Osteoblast (primary cell): Measurements from ENCODE around the gene LRRC46. TPM values are rescaled to one million over a fixed set of nuclear protein-coding genes. Genes with fewer than 3 reads are reported as not detected.

Experiments used
- DNase-seq: peaks from one replicate; pipeline ENCODE4 v3.0.0; 2011; ENCODE audit warnings: low spot score, mixed read lengths; ENCODE audit not compliant: insufficient read length; ENCODE audit errors: missing footprints
- H2AFZ ChIP-seq: 2 replicates; pipeline ENCODE4 v1.6.0; 2011; ENCODE audit warnings: mild to moderate bottlenecking, low read length
- H3K27ac ChIP-seq: 2 replicates; pipeline ENCODE4 v1.5.1; 2011; ENCODE audit warnings: mild to moderate bottlenecking, low read depth, low read length, moderate library complexity
- H3K27me3 ChIP-seq: 2 replicates; pipeline ENCODE4 v1.6.0; 2012; ENCODE audit warnings: mild to moderate bottlenecking, control low read depth, inconsistent platforms, low read length, moderate library complexity; ENCODE audit not compliant: insufficient read depth
- H3K36me3 ChIP-seq: 2 replicates; pipeline ENCODE4 v1.5.1; 2011; ENCODE audit warnings: mild to moderate bottlenecking, low read length, control low read depth, moderate library complexity; ENCODE audit not compliant: insufficient read depth
- H3K4me1 ChIP-seq: 2 replicates; pipeline ENCODE4 v1.5.1; 2011; ENCODE audit warnings: mild to moderate bottlenecking, low read length, control low read depth, moderate library complexity; ENCODE audit not compliant: insufficient read depth
- H3K4me2 ChIP-seq: 2 replicates; pipeline ENCODE4 v1.6.0; 2011; ENCODE audit warnings: mild to moderate bottlenecking, low read length; ENCODE audit not compliant: insufficient read depth
- H3K4me3 ChIP-seq: fragments of 200-600 bp; sonication (generic); 3 replicates; pipeline ENCODE4 v1.5.1; 2012; ENCODE audit warnings: mild to moderate bottlenecking, low read length, inconsistent platforms; ENCODE audit not compliant: insufficient read depth
- H3K79me2 ChIP-seq: 2 replicates; pipeline ENCODE4 v1.6.0; 2012; ENCODE audit warnings: mild to moderate bottlenecking, low read length, control low read depth, inconsistent platforms; ENCODE audit not compliant: insufficient read depth
- H3K9me3 ChIP-seq: 2 replicates; pipeline ENCODE4 v1.5.1; 2011; ENCODE audit warnings: low read depth, low read length, control low read depth
- H4K20me1 ChIP-seq: 2 replicates; pipeline ENCODE4 v1.6.0; 2012; ENCODE audit warnings: mild to moderate bottlenecking, low read length, control low read depth; ENCODE audit not compliant: insufficient read depth
- total RNA-seq: library from RNA; depleted of rRNA; stranded (reverse); fragments of >200 nt; gene quantifications from 2 replicates; pipeline ENCODE4 v1.2.3, GENCODE V29; 2012
- TF ChIP-seq, protein P1 (sequence below): IDR thresholded peaks from 2 replicates; pipeline ENCODE4 v1.5.1; 2011; ENCODE audit warnings: mild to moderate bottlenecking, low read depth, low read length, moderate library complexity; ENCODE audit errors: extremely low read depth

Gene LRRC46
- total RNA-seq, 1 donor, result not detected

DNA sequence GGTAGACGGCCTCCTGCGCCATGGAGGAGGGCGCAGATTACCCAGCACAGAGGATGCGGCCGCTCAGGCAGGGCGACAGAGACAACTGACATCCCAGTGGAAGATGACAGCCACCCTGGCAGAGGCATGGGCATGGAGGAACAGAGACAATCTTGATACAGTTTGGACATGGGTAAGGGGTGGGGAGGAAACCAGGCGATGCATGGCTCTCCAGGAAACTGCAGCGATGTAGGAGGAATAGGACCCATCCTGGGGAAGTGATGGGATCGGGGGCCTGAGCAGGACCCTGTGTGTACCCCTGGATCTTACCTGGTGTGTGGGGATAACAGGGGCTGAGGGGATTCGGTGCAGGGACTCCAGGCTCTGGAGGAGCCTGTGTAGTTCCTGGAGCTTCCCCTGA, 14.5 kb upstream of the LRRC46 start:
- Histone ChIP-seq H3K79me2 (no peaks in the 10 kb centered on the region), H3K4me3 (no peak overlapping the region), H2AFZ (no peak overlapping the region), H3K36me3 (peaks cover 7% of the 10 kb centered on the region), H4K20me1 (peaks cover 3% of the 10 kb centered on the region), H3K27ac (no peak overlapping the region), H3K4me2 (no peak overlapping the region), H3K4me1 (peaks cover 14% of the 10 kb centered on the region), H3K27me3 (no peaks in the 10 kb centered on the region), H3K9me3 (no peaks in the 10 kb centered on the region)
- DNase-seq, result peak; percentile 51
- TF ChIP-seq, protein P1, sequence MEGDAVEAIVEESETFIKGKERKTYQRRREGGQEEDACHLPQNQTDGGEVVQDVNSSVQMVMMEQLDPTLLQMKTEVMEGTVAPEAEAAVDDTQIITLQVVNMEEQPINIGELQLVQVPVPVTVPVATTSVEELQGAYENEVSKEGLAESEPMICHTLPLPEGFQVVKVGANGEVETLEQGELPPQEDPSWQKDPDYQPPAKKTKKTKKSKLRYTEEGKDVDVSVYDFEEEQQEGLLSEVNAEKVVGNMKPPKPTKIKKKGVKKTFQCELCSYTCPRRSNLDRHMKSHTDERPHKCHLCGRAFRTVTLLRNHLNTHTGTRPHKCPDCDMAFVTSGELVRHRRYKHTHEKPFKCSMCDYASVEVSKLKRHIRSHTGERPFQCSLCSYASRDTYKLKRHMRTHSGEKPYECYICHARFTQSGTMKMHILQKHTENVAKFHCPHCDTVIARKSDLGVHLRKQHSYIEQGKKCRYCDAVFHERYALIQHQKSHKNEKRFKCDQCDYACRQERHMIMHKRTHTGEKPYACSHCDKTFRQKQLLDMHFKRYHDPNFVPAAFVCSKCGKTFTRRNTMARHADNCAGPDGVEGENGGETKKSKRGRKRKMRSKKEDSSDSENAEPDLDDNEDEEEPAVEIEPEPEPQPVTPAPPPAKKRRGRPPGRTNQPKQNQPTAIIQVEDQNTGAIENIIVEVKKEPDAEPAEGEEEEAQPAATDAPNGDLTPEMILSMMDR, result no peak

DNA sequence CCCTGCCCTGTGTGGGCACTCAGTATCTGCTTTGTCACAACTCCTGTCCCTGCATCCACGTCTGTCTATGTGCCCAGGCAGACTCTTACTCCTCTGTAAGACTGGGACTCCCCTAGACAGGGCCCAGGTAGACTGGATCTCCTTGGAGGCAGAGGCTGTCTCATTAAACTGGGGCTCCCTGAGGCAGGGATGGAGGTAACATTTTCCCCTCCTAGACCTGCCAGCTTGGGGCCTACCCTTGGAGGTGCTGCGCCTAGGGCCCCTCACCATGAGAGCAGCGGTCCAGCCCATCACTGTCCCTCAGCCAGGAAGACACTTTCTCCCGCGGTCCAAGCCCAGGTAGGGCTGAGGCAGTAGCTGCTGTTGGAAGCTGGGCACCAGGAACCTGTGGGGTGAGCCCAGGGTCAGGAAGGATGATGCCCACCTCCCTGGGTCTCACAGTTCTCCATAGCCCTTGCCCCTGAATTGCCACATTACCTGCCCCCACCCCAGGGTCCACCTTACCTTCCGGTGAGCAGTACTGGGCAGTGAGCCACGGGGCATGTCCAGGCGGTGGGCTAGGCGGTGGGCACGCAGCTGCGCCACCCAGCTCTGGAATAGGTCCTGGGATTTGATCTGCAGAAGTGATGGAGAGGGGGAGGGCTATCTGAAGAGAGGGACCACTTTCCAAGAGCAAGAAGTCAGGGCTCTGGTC, 13.3 kb upstream of the LRRC46 start:
- peaks cover 4% of the 10 kb centered on the region for H3K36me3 ChIP-seq
- no peak overlapping the region for H3K4me2 ChIP-seq
- H4K20me1 ChIP-seq, result no peaks in the 10 kb centered on the region
- TF ChIP-seq, protein P1, result no peak
- no peaks in the 10 kb centered on the region for H3K9me3 ChIP-seq
- no peaks in the 10 kb centered on the region for H3K79me2 ChIP-seq
- no peak for DNase-seq
- no peak overlapping the region for H3K4me3 ChIP-seq
- peaks cover 20% of the 10 kb centered on the region for H3K4me1 ChIP-seq
- H2AFZ ChIP-seq, result no peak overlapping the region
- H3K27ac ChIP-seq, result no peak overlapping the region
- H3K27me3 ChIP-seq, result no peaks in the 10 kb centered on the region

DNA sequence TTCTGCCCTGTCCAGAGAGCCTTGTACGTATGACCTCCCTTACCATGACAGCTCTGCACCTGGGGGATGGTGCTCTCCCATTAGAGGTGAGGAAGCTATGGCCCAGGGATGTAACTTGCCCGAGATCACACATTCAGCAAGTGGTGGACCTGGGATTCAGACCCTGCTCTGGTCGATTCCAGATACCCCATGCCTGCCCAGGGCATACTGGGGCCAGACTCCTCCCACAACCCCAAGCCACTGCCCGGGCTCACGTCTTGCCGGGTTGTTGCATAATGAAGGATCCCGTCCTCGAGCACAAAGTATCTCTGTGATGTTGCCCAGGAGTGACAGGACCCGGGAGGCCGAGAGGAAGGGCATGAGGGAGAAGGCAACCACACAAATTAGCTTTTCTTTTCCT, 12.0 kb upstream of the LRRC46 start:
- Histone ChIP-seq H3K79me2 (no peaks in the 10 kb centered on the region), H3K4me2 (no peak overlapping the region), H3K4me3 (no peak overlapping the region), H3K4me1 (peaks cover 20% of the 10 kb centered on the region), H3K27me3 (no peaks in the 10 kb centered on the region), H2AFZ (no peak overlapping the region), H3K9me3 (no peaks in the 10 kb centered on the region), H4K20me1 (no peaks in the 10 kb centered on the region), H3K36me3 (peaks cover 10% of the 10 kb centered on the region), H3K27ac (no peak overlapping the region)
- DNase-seq, result peak; percentile 39
- TF ChIP-seq, protein P1, result no peak

DNA sequence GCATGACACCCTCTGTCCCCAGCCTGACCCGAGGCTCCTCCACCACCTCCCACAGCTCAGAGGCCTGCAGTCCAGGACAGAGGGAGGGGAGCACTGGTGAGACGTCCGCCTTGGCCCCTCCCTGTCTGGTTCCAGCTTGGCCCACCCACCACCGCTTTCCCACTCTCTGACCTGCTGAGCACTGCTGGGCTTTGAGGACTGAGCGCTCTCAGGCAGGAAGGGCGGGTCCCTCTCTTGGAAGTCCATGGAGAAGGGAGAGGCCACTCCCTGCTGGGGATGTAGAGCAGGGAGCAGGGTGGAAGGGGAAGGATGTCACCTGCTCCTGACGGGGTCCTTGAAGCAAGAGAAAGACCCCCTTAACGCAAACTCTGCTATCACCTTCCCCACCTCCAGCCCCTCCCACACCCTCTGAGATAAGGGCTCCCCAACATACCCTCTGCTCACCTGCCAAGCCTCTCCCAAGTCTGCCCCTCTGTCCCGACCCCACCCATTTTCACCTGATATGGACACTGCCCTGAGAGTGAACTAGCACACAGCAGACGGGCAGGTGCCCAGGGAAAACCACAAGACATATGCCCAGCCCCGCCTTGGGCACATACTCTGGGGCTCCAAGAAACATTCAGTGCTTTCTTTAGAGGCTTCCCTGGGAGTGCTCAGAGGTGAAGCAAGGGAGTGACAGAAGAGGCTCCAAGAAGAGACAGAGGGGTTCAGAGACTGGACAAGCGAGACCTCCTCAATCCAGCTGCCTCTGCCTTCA, 11.3 kb upstream of the LRRC46 start:
- Histone ChIP-seq H3K79me2 (no peaks in the 10 kb centered on the region), H3K27me3 (no peaks in the 10 kb centered on the region), H3K4me1 (peaks cover 20% of the 10 kb centered on the region), H3K36me3 (peaks cover 7% of the 10 kb centered on the region), H4K20me1 (no peaks in the 10 kb centered on the region), H3K4me2 (no peak overlapping the region), H3K9me3 (no peaks in the 10 kb centered on the region), H3K27ac (no peak overlapping the region), H2AFZ (no peak overlapping the region), H3K4me3 (no peak overlapping the region)
- peak; percentile 77 for DNase-seq
- TF ChIP-seq, protein P1, result no peak
